ENCODE results near the gene RNASE4. TPM values are rescaled to one million over a fixed set of nuclear protein-coding genes. Genes with fewer than 3 reads are reported as not detected.

Gene RNASE4
- total and polyA plus RNA-seq, 10 of the 15 experiments (the other 5 are each of a cell fraction or from before 2014, with no cell fraction given) = 0.87 to 2.6 (median 1.3) TPM

GRCh38 chr14:20748439-20748838 is 64.1 kb downstream of the RNASE4 start:
- SMC1A ChIA-PET (ENCODE audit: uncharacterized antibody, unreplicated experiment) = no interaction called here

GRCh38 chr14:20750194-20750593 is 65.8 kb downstream of the RNASE4 start:
- Histone ChIP-seq H3K27me3 (replicated peaks in 1 of 2; ENCODE audit: control insufficient read depth in 2 of 2, insufficient read depth in 2 of 2, low read length in 1 of 2) (no peaks in the 10 kb centered on the region), H3K79me2 (ENCODE audit: control insufficient read depth, insufficient read depth, low read length) (no peaks in the 10 kb centered on the region), H3K36me3 (ENCODE audit: control insufficient read depth in 2 of 2, insufficient read depth in 2 of 2, low read length in 1 of 2) (no peaks in the 10 kb centered on the region), H4K20me1 (ENCODE audit: control insufficient read depth, insufficient read depth) (no peaks in the 10 kb centered on the region), H2AFZ (ENCODE audit: control insufficient read depth, low read depth, low read length) (no peak overlapping the region), H3K4me1 (ENCODE audit: control insufficient read depth, insufficient read depth, low read length) (no peaks in the 10 kb centered on the region), H3K9ac (ENCODE audit: control insufficient read depth, insufficient read depth, low read length) (no peak overlapping the region), H3K27ac (ENCODE audit: control insufficient read depth, insufficient read depth) (no peak overlapping the region), H3K4me3 (no peak overlapping the region), H3K9me3 (replicated peaks; ENCODE audit: control insufficient read depth, insufficient read depth, low read length) (peaks cover 9% of the 10 kb centered on the region; the same call in 2 of the 3 replicates), H3K4me2 (ENCODE audit: control insufficient read depth, insufficient read depth) (no peak overlapping the region)
- BruUV-seq (replicated peaks) = no TSS peak
- ChIA-PET RAD21 (ENCODE audit: unreplicated experiment) (no interaction called here), SMC1A (ENCODE audit: uncharacterized antibody, unreplicated experiment) (interaction anchor here (1.1 kb wide), 1 partner anchor 14 kb away, joined by 3 read pairs; no protein-coding TSS in a partner anchor), POLR2A (no interaction called here), CTCF (interaction anchor here (1.8 kb wide), 1 partner anchor 105 kb away, joined by 5 read pairs; no protein-coding TSS in a partner anchor)
- intact Hi-C loops (cut with micrococcal nuclease; ENCODE audit: unreplicated experiment) = no loop called here
- in situ Hi-C loops (cut with MboI) = no loop called here
- ATAC-seq (no peak), DNase-seq (ENCODE audit: low read depth, low spot score) (no peak), FAIRE-seq (no peak)
- TF ChIP-seq SUPT20H (IDR thresholded peaks at IDR 0.05; ENCODE audit: borderline replicate concordance, control insufficient read depth, low read depth, low read length) = no peak
- TF ChIP-seq ESRRA (IDR thresholded peaks at IDR 0.05; ENCODE audit: low read length) = no peak
- WGBS (ENCODE audit: insufficient coverage, insufficient replicate concordance, low lambda C conversion rate, missing lambda C conversion rate) = 0% methylated on average over 1 of the region's 1 CpG

More at GRCh38 chr14:20748439-20748838, 64.1 kb downstream of the RNASE4 start:
- intact Hi-C loops (cut with micrococcal nuclease; ENCODE audit: unreplicated experiment) = no loop called here
- CTCF ChIA-PET = no interaction called here
- Histone ChIP-seq H3K9ac (ENCODE audit: control insufficient read depth, insufficient read depth, low read length) (no peak overlapping the region), H3K4me2 (ENCODE audit: control insufficient read depth, insufficient read depth) (no peak overlapping the region), H3K27ac (ENCODE audit: control insufficient read depth, insufficient read depth) (no peak overlapping the region), H2AFZ (ENCODE audit: control insufficient read depth, low read depth, low read length) (no peak overlapping the region), H3K9me3 (replicated peaks; ENCODE audit: control insufficient read depth, insufficient read depth, low read length) (peaks cover 9% of the 10 kb centered on the region; the same call in 2 of the 3 replicates), H3K4me1 (ENCODE audit: control insufficient read depth, insufficient read depth, low read length) (no peaks in the 10 kb centered on the region), H3K79me2 (ENCODE audit: control insufficient read depth, insufficient read depth, low read length) (no peaks in the 10 kb centered on the region), H3K27me3 (replicated peaks in 1 of 2; ENCODE audit: control insufficient read depth in 2 of 2, insufficient read depth in 2 of 2, low read length in 1 of 2) (no peaks in the 10 kb centered on the region), H4K20me1 (ENCODE audit: control insufficient read depth, insufficient read depth) (no peaks in the 10 kb centered on the region), H3K4me3 (no peak overlapping the region), H3K36me3 (ENCODE audit: control insufficient read depth in 2 of 2, insufficient read depth in 2 of 2, low read length in 1 of 2) (no peaks in the 10 kb centered on the region)
- POLR2A ChIA-PET = no interaction called here
- DNase-seq (ENCODE audit: low read depth, low spot score) (no peak), ATAC-seq (no peak), FAIRE-seq (no peak)
- no TSS peak for BruUV-seq (replicated peaks)
- TF ChIP-seq IKZF2 (IDR thresholded peaks at IDR 0.05) = no peak
- TF ChIP-seq GATAD2B (conservative IDR thresholded peaks at IDR 0.05; ENCODE audit: low read depth) = no peak
- no peak for TF ChIP-seq GABPA (IDR thresholded peaks at IDR 0.05; ENCODE audit: low read depth)
- TF ChIP-seq, protein P1, sequence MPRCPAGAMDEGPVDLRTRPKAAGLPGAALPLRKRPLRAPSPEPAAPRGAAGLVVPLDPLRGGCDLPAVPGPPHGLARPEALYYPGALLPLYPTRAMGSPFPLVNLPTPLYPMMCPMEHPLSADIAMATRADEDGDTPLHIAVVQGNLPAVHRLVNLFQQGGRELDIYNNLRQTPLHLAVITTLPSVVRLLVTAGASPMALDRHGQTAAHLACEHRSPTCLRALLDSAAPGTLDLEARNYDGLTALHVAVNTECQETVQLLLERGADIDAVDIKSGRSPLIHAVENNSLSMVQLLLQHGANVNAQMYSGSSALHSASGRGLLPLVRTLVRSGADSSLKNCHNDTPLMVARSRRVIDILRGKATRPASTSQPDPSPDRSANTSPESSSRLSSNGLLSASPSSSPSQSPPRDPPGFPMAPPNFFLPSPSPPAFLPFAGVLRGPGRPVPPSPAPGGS (IDR thresholded peaks at IDR 0.05; ENCODE audit: borderline replicate concordance, insufficient read depth, low read depth, low read length, poor library complexity, severe bottlenecking) = no peak
- no peak for TF ChIP-seq NR2C2 (IDR thresholded peaks at IDR 0.05; ENCODE audit: borderline replicate concordance, control insufficient read depth, insufficient read length, low read depth)
- 16% methylated on average over 2 of the region's 2 CpGs for WGBS (ENCODE audit: insufficient coverage, insufficient replicate concordance, low lambda C conversion rate, missing lambda C conversion rate)
- RAD21 ChIA-PET (ENCODE audit: unreplicated experiment) = no interaction called here
- in situ Hi-C loops (cut with MboI) = no loop called here

Small RNAs within 50 kb of the gene (small RNA-seq; reads per million reads assigned to genes)
- gene RF00019 = not detected

Other genes starting within 250 kb of the RNASE4 start
Only the 7 nearest of the 16 such genes appear.
- not detected in 2 replicates for gene RNASE11, start 96.6 kb upstream of the RNASE4 start, total RNA-seq (2014; rRNA removed)
- gene RNASE11, start 96.6 kb upstream of the RNASE4 start, total RNA-seq (2014; rRNA removed; fragmentation: Illumina TruSeq; extraction: Trizol) = not detected in 2 replicates
- not detected in 2 replicates for gene RNASE11, start 96.6 kb upstream of the RNASE4 start, total RNA-seq (2021)
- not detected in 2 replicates for gene RNASE11, start 96.6 kb upstream of the RNASE4 start, polyA plus RNA-seq (2011; rRNA removed)
- not detected in 2 replicates for gene RNASE11, start 96.6 kb upstream of the RNASE4 start, polyA plus RNA-seq (2014; fragmentation: Illumina TruSeq; extraction: Trizol)
- gene RNASE11, start 96.6 kb upstream of the RNASE4 start, polyA plus RNA-seq (2014; fragmentation: Nextera tagmentation; extraction: Ambion mirVana) = not detected
- gene RNASE11, start 96.6 kb upstream of the RNASE4 start, polyA plus RNA-seq (2014; rRNA removed) = not detected in 2 replicates
- gene RNASE11, start 96.6 kb upstream of the RNASE4 start, polyA plus RNA-seq (2016; fragmentation: Nextera tagmentation; extraction: Ambion mirVana) = not detected
- not detected in 2 replicates for gene RNASE12, start 93.2 kb upstream of the RNASE4 start, total RNA-seq (2014; rRNA removed)
- gene RNASE12, start 93.2 kb upstream of the RNASE4 start, total RNA-seq (2014; rRNA removed; fragmentation: Illumina TruSeq; extraction: Trizol) = not detected in 2 replicates
- gene RNASE12, start 93.2 kb upstream of the RNASE4 start, total RNA-seq (2021) = not detected in 2 replicates
- gene RNASE12, start 93.2 kb upstream of the RNASE4 start, polyA plus RNA-seq (2011; rRNA removed) = not detected in 2 replicates
- not detected in 2 replicates for gene RNASE12, start 93.2 kb upstream of the RNASE4 start, polyA plus RNA-seq (2014; fragmentation: Illumina TruSeq; extraction: Trizol)
- gene RNASE12, start 93.2 kb upstream of the RNASE4 start, polyA plus RNA-seq (2014; fragmentation: Nextera tagmentation; extraction: Ambion mirVana) = not detected
- gene RNASE12, start 93.2 kb upstream of the RNASE4 start, polyA plus RNA-seq (2014; rRNA removed) = not detected in 2 replicates
- gene RNASE12, start 93.2 kb upstream of the RNASE4 start, polyA plus RNA-seq (2016; fragmentation: Nextera tagmentation; extraction: Ambion mirVana) = not detected
- 0.62 and 0.76 TPM in 2 replicates for gene OR6S1, start 42.9 kb upstream of the RNASE4 start, total RNA-seq (2014; rRNA removed)
- 0.64 and 0.67 TPM in 2 replicates for gene OR6S1, start 42.9 kb upstream of the RNASE4 start, total RNA-seq (2014; rRNA removed; fragmentation: Illumina TruSeq; extraction: Trizol)
- gene OR6S1, start 42.9 kb upstream of the RNASE4 start, total RNA-seq (2021) = 0.51 and 0.66 TPM in 2 replicates
- 0.09 and 0.24 TPM in 2 replicates for gene OR6S1, start 42.9 kb upstream of the RNASE4 start, polyA plus RNA-seq (2011; rRNA removed)
- gene OR6S1, start 42.9 kb upstream of the RNASE4 start, polyA plus RNA-seq (2014; fragmentation: Illumina TruSeq; extraction: Trizol) = 0.22 TPM in 1 of 2 replicates, not detected in the other
- not detected for gene OR6S1, start 42.9 kb upstream of the RNASE4 start, polyA plus RNA-seq (2014; fragmentation: Nextera tagmentation; extraction: Ambion mirVana)
- 0.35 and 0.42 TPM in 2 replicates for gene OR6S1, start 42.9 kb upstream of the RNASE4 start, polyA plus RNA-seq (2014; rRNA removed)
- not detected for gene OR6S1, start 42.9 kb upstream of the RNASE4 start, polyA plus RNA-seq (2016; fragmentation: Nextera tagmentation; extraction: Ambion mirVana)
- gene ANG, start 4.2 kb downstream of the RNASE4 start, total RNA-seq (2014; rRNA removed) = 2.1 TPM in 2 replicates
- 1.8 and 1.9 TPM in 2 replicates for gene ANG, start 4.2 kb downstream of the RNASE4 start, total RNA-seq (2014; rRNA removed; fragmentation: Illumina TruSeq; extraction: Trizol)
- gene ANG, start 4.2 kb downstream of the RNASE4 start, total RNA-seq (2021) = 1.8 and 2.6 TPM in 2 replicates
- gene ANG, start 4.2 kb downstream of the RNASE4 start, polyA plus RNA-seq (2011; rRNA removed) = 1.0 and 1.1 TPM in 2 replicates
- 2.7 and 3.2 TPM in 2 replicates for gene ANG, start 4.2 kb downstream of the RNASE4 start, polyA plus RNA-seq (2014; fragmentation: Illumina TruSeq; extraction: Trizol)
- 1 to 10 TPM; 2.9 to 5.9 TPM for gene ANG, start 4.2 kb downstream of the RNASE4 start, polyA plus RNA-seq (2014; fragmentation: Nextera tagmentation; extraction: Ambion mirVana)
- 2.2 and 2.3 TPM in 2 replicates for gene ANG, start 4.2 kb downstream of the RNASE4 start, polyA plus RNA-seq (2014; rRNA removed)
- gene ANG, start 4.2 kb downstream of the RNASE4 start, polyA plus RNA-seq (2016; fragmentation: Nextera tagmentation; extraction: Ambion mirVana) = 1 to 10 TPM; 1.9 to 2.0 TPM
- gene EDDM3A, start 61.3 kb downstream of the RNASE4 start, total RNA-seq (2014; rRNA removed) = not detected in 2 replicates
- gene EDDM3A, start 61.3 kb downstream of the RNASE4 start, total RNA-seq (2014; rRNA removed; fragmentation: Illumina TruSeq; extraction: Trizol) = not detected in 2 replicates
- not detected in 2 replicates for gene EDDM3A, start 61.3 kb downstream of the RNASE4 start, total RNA-seq (2021)
- gene EDDM3A, start 61.3 kb downstream of the RNASE4 start, polyA plus RNA-seq (2011; rRNA removed) = not detected in 2 replicates
- gene EDDM3A, start 61.3 kb downstream of the RNASE4 start, polyA plus RNA-seq (2014; fragmentation: Illumina TruSeq; extraction: Trizol) = not detected in 2 replicates
- not detected for gene EDDM3A, start 61.3 kb downstream of the RNASE4 start, polyA plus RNA-seq (2014; fragmentation: Nextera tagmentation; extraction: Ambion mirVana)
- gene EDDM3A, start 61.3 kb downstream of the RNASE4 start, polyA plus RNA-seq (2014; rRNA removed) = not detected in 2 replicates
- gene EDDM3A, start 61.3 kb downstream of the RNASE4 start, polyA plus RNA-seq (2016; fragmentation: Nextera tagmentation; extraction: Ambion mirVana) = not detected
- not detected in 2 replicates for gene EDDM3B, start 83.8 kb downstream of the RNASE4 start, total RNA-seq (2014; rRNA removed)
- gene EDDM3B, start 83.8 kb downstream of the RNASE4 start, total RNA-seq (2014; rRNA removed; fragmentation: Illumina TruSeq; extraction: Trizol) = not detected in 2 replicates
- gene EDDM3B, start 83.8 kb downstream of the RNASE4 start, total RNA-seq (2021) = not detected in 2 replicates
- gene EDDM3B, start 83.8 kb downstream of the RNASE4 start, polyA plus RNA-seq (2011; rRNA removed) = not detected in 2 replicates
- gene EDDM3B, start 83.8 kb downstream of the RNASE4 start, polyA plus RNA-seq (2014; fragmentation: Illumina TruSeq; extraction: Trizol) = not detected in 2 replicates
- not detected for gene EDDM3B, start 83.8 kb downstream of the RNASE4 start, polyA plus RNA-seq (2014; fragmentation: Nextera tagmentation; extraction: Ambion mirVana)
- gene EDDM3B, start 83.8 kb downstream of the RNASE4 start, polyA plus RNA-seq (2014; rRNA removed) = not detected in 2 replicates
- not detected for gene EDDM3B, start 83.8 kb downstream of the RNASE4 start, polyA plus RNA-seq (2016; fragmentation: Nextera tagmentation; extraction: Ambion mirVana)
- gene RNASE6, start 96.7 kb downstream of the RNASE4 start, total RNA-seq (2014; rRNA removed) = 34.6 and 44.3 TPM in 2 replicates
- 28.7 and 30.8 TPM in 2 replicates for gene RNASE6, start 96.7 kb downstream of the RNASE4 start, total RNA-seq (2014; rRNA removed; fragmentation: Illumina TruSeq; extraction: Trizol)
- gene RNASE6, start 96.7 kb downstream of the RNASE4 start, total RNA-seq (2021) = 16.5 and 18.9 TPM in 2 replicates
- gene RNASE6, start 96.7 kb downstream of the RNASE4 start, polyA plus RNA-seq (2011; rRNA removed) = 19.7 and 20.2 TPM in 2 replicates
- gene RNASE6, start 96.7 kb downstream of the RNASE4 start, polyA plus RNA-seq (2014; fragmentation: Illumina TruSeq; extraction: Trizol) = 47.0 and 61.9 TPM in 2 replicates
- 10 to 100 TPM; 52.4 to 65.3 TPM for gene RNASE6, start 96.7 kb downstream of the RNASE4 start, polyA plus RNA-seq (2014; fragmentation: Nextera tagmentation; extraction: Ambion mirVana)
- gene RNASE6, start 96.7 kb downstream of the RNASE4 start, polyA plus RNA-seq (2014; rRNA removed) = 28.4 and 31.7 TPM in 2 replicates
- gene RNASE6, start 96.7 kb downstream of the RNASE4 start, polyA plus RNA-seq (2016; fragmentation: Nextera tagmentation; extraction: Ambion mirVana) = 10 to 100 TPM; 13.0 to 14.8 TPM

All from GM12878 (cell line).